Measurements from ENCODE around the gene AGAP2. TPM values are rescaled to one million over a fixed set of nuclear protein-coding genes. Genes with fewer than 3 reads are reported as not detected.

AGAP2 gene
- total RNA-seq, 1 experiment from 2014 or later: 0.19 TPM

- no peaks in the 10 kb centered on the region for H3K27me3 Mint-ChIP-seq (ENCODE audit: insufficient read depth, unreplicated experiment)
- no peaks in the 10 kb centered on the region for H3K9me3 Mint-ChIP-seq (ENCODE audit: unreplicated experiment)
- H3K27ac Mint-ChIP-seq (ENCODE audit: low read depth, unreplicated experiment): no peak overlapping the region
- intact Hi-C loops (cut with micrococcal nuclease): no loop called here
- H3K4me1 Mint-ChIP-seq (ENCODE audit: insufficient read depth, unreplicated experiment): no peaks in the 10 kb centered on the region
- H3K4me3 Mint-ChIP-seq (ENCODE audit: unreplicated experiment): no peak overlapping the region
- POLR2A ChIA-PET: interaction anchor here (1.3 kb wide), 1 partner anchor 10 kb away, joined by 4 read pairs; no protein-coding TSS in a partner anchor
- DNase-seq (ENCODE audit: unreplicated experiment): no peak
- H3K36me3 Mint-ChIP-seq (ENCODE audit: insufficient read depth, unreplicated experiment): peaks cover 46% of the 10 kb centered on the region
- no peak for TF ChIP-seq CTCF (IDR thresholded peaks at IDR 0.05; ENCODE audit: unreplicated experiment)
- BruUV-seq (replicated peaks): no TSS peak
- CTCF ChIA-PET: no interaction called here
These were observed 38.2 kb downstream of the AGAP2 start for GRCh38 chr12:57700317-57700716.

GRCh38 chr12:57698414-57698813 is 40.1 kb downstream of the AGAP2 start:
- H3K36me3 Mint-ChIP-seq (ENCODE audit: insufficient read depth, unreplicated experiment): peaks cover 41% of the 10 kb centered on the region
- no peak overlapping the region for H3K27ac Mint-ChIP-seq (ENCODE audit: low read depth, unreplicated experiment)
- CTCF ChIA-PET: no interaction called here
- no peak for DNase-seq (ENCODE audit: unreplicated experiment)
- H3K27me3 Mint-ChIP-seq (ENCODE audit: insufficient read depth, unreplicated experiment): no peaks in the 10 kb centered on the region
- H3K4me1 Mint-ChIP-seq (ENCODE audit: insufficient read depth, unreplicated experiment): no peaks in the 10 kb centered on the region
- H3K9me3 Mint-ChIP-seq (ENCODE audit: unreplicated experiment): no peaks in the 10 kb centered on the region
- no TSS peak for BruUV-seq (replicated peaks)
- intact Hi-C loops (cut with micrococcal nuclease): no loop called here
- no peak overlapping the region for H3K4me3 Mint-ChIP-seq (ENCODE audit: unreplicated experiment)
- POLR2A ChIA-PET: interaction anchor here (0.6 to 1.0 kb wide), 4 partner anchors 45 to 935 kb away, joined by 3 to 4 read pairs (median 3); no protein-coding TSS in a partner anchor
- no peak for TF ChIP-seq CTCF (IDR thresholded peaks at IDR 0.05; ENCODE audit: unreplicated experiment)

GRCh38 chr12:57697076-57697475 is 41.5 kb downstream of the AGAP2 start:
- no peak for TF ChIP-seq CTCF (IDR thresholded peaks at IDR 0.05; ENCODE audit: unreplicated experiment)
- no peaks in the 10 kb centered on the region for H3K4me1 Mint-ChIP-seq (ENCODE audit: insufficient read depth, unreplicated experiment)
- peaks cover 27% of the 10 kb centered on the region for H3K36me3 Mint-ChIP-seq (ENCODE audit: insufficient read depth, unreplicated experiment)
- no peak overlapping the region for H3K4me3 Mint-ChIP-seq (ENCODE audit: unreplicated experiment)
- BruUV-seq (replicated peaks): no TSS peak
- no peak overlapping the region for H3K27ac Mint-ChIP-seq (ENCODE audit: low read depth, unreplicated experiment)
- ChIA-PET CTCF (no interaction called here), POLR2A (interaction anchor here (0.7 kb wide), 1 partner anchor 13 kb away, joined by 3 read pairs; no protein-coding TSS in a partner anchor)
- H3K9me3 Mint-ChIP-seq (ENCODE audit: unreplicated experiment): no peaks in the 10 kb centered on the region
- DNase-seq (ENCODE audit: unreplicated experiment): no peak
- intact Hi-C loops (cut with micrococcal nuclease): no loop called here
- H3K27me3 Mint-ChIP-seq (ENCODE audit: insufficient read depth, unreplicated experiment): no peaks in the 10 kb centered on the region

- intact Hi-C loops (cut with micrococcal nuclease): no loop called here
- CTCF ChIA-PET: no interaction called here
- no peaks in the 10 kb centered on the region for H3K9me3 Mint-ChIP-seq (ENCODE audit: unreplicated experiment)
These were observed 42.6 kb downstream of the AGAP2 start for GRCh38 chr12:57695770-57696432.

More at GRCh38 chr12:57695770-57696432, 42.6 kb downstream of the AGAP2 start:
- Mint-ChIP-seq H3K27ac (ENCODE audit: low read depth, unreplicated experiment) (no peak overlapping the region), H3K36me3 (ENCODE audit: insufficient read depth, unreplicated experiment) (peaks cover 27% of the 10 kb centered on the region), H3K4me1 (ENCODE audit: insufficient read depth, unreplicated experiment) (no peaks in the 10 kb centered on the region), H3K27me3 (ENCODE audit: insufficient read depth, unreplicated experiment) (no peaks in the 10 kb centered on the region), H3K4me3 (ENCODE audit: unreplicated experiment) (no peak overlapping the region)
- DNase-seq (ENCODE audit: unreplicated experiment): no peak
- POLR2A ChIA-PET: no interaction called here
- no peak for TF ChIP-seq CTCF (IDR thresholded peaks at IDR 0.05; ENCODE audit: unreplicated experiment)
- no TSS peak for BruUV-seq (replicated peaks)

Data from MCF 10A (cell line).